KMS-11 (cell line): ENCODE measurements around the gene RRBP1.

Experiments used
- H2AFZ ChIP-seq: fragments of 200-600 bp; sonication (generic); 2 replicates; pipeline ENCODE4 v1.6.1; 2016; ENCODE audit warnings: antibody characterized with exemption, mixed run types, low read depth
- H3K27ac ChIP-seq: fragments of 200-600 bp; sonication (generic); 2 replicates; pipeline ENCODE4 v1.6.1; 2016; ENCODE audit warnings: mild to moderate bottlenecking, mixed run types
- H3K27me3 ChIP-seq: fragments of 200-600 bp; sonication (generic); 2 replicates; pipeline ENCODE4 v1.6.1; 2017; ENCODE audit warnings: mild to moderate bottlenecking, low read depth, mixed run types, moderate library complexity; ENCODE audit not compliant: insufficient read depth
- H3K36me3 ChIP-seq: fragments of 200-600 bp; sonication (generic); 2 replicates; pipeline ENCODE4 v1.6.1; 2017; ENCODE audit warnings: mild to moderate bottlenecking, mixed run types; ENCODE audit not compliant: insufficient read depth
- H3K4me1 ChIP-seq: fragments of 200-600 bp; sonication (generic); 2 replicates; pipeline ENCODE4 v1.6.1; 2016; ENCODE audit warnings: mild to moderate bottlenecking, low read depth, mixed run types; ENCODE audit not compliant: poor library complexity, severe bottlenecking
- H3K4me2 ChIP-seq: fragments of 200-600 bp; sonication (generic); 2 replicates; pipeline ENCODE4 v1.7.0; 2016; ENCODE audit warnings: mild to moderate bottlenecking, mixed run types
- H3K4me3 ChIP-seq: fragments of 200-600 bp; sonication (generic); IDR thresholded peaks from 2 replicates; pipeline ENCODE4 v1.6.1; 2017; ENCODE audit warnings: low read depth, low read length, mixed read lengths; ENCODE audit not compliant: insufficient read depth
- H3K79me2 ChIP-seq: fragments of 200-600 bp; sonication (generic); 2 replicates; pipeline ENCODE4 v1.6.1; 2016; ENCODE audit warnings: low read depth, mixed run types; ENCODE audit not compliant: insufficient read depth
- H3K9ac ChIP-seq: fragments of 200-600 bp; sonication (generic); 2 replicates; pipeline ENCODE4 v1.6.1; 2016; ENCODE audit warnings: mild to moderate bottlenecking, mixed run types
- H4K20me1 ChIP-seq: fragments of 200-600 bp; sonication (generic); 2 replicates; pipeline ENCODE4 v1.6.1; 2016; ENCODE audit warnings: mild to moderate bottlenecking, mixed run types; ENCODE audit not compliant: insufficient read depth
- TF ChIP-seq, protein P1 (sequence below): fragments of 200-600 bp; sonication (generic); conservative IDR thresholded peaks from 2 replicates; pipeline ENCODE4 v1.6.1; 2017; ENCODE audit warnings: low read depth, mild to moderate bottlenecking, antibody characterized with exemption, low read length, moderate library complexity, mixed read lengths

The RRBP1 gene

GRCh38 chr20:17618673-17619013 lies 63.4 kb downstream of the RRBP1 start:
- H4K20me1 ChIP-seq: no peaks in the 10 kb centered on the region
- no peaks in the 10 kb centered on the region for H3K4me1 ChIP-seq
- no peaks in the 10 kb centered on the region for H3K79me2 ChIP-seq
- H3K9ac ChIP-seq: no peak overlapping the region
- H3K27me3 ChIP-seq: no peaks in the 10 kb centered on the region
- no peak overlapping the region for H2AFZ ChIP-seq
- H3K27ac ChIP-seq: no peak overlapping the region
- TF ChIP-seq, protein P1, sequence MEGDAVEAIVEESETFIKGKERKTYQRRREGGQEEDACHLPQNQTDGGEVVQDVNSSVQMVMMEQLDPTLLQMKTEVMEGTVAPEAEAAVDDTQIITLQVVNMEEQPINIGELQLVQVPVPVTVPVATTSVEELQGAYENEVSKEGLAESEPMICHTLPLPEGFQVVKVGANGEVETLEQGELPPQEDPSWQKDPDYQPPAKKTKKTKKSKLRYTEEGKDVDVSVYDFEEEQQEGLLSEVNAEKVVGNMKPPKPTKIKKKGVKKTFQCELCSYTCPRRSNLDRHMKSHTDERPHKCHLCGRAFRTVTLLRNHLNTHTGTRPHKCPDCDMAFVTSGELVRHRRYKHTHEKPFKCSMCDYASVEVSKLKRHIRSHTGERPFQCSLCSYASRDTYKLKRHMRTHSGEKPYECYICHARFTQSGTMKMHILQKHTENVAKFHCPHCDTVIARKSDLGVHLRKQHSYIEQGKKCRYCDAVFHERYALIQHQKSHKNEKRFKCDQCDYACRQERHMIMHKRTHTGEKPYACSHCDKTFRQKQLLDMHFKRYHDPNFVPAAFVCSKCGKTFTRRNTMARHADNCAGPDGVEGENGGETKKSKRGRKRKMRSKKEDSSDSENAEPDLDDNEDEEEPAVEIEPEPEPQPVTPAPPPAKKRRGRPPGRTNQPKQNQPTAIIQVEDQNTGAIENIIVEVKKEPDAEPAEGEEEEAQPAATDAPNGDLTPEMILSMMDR: no peak
- H3K4me2 ChIP-seq: no peak overlapping the region
- no peaks in the 10 kb centered on the region for H3K36me3 ChIP-seq
- no peak overlapping the region for H3K4me3 ChIP-seq

DNA sequence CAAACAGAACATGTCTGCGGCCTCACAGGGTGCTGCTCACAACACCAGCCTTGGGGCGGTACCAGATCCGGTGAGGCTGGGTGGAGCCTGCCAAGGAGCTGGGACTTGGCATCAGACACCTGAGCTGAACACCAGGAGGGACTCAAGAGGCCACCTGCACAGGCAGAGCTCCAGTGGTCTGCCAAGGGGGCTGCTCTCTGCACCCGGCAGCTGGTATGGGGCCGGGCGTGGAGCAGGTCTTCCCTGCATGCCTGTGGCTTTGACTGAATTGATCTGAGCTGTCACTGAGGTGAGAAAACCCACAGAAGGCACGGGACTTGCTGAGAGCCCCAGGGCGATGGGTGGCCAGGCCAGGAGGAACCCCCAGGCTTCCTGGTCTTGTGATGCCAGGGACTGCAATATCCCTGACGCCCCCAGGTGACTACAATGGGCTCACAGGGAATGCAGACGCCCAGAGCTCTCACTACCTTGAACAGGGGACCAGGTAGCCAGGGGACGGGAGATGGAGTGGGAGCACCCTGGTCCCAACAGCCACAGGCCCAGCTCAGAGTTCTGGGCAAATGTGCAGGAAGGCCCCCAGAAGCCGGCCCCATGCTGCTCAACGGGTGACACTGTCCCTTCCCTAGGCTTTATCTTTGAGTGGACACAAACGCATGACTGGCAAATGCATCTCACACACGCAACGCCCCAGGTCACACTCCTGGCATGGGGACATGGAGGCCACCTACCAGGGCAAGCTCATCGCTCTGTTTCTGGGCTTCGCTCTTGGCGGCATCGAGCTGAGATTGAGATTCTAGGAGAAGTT lies 64.0 kb downstream of the RRBP1 start:
- H4K20me1 ChIP-seq: no peaks in the 10 kb centered on the region
- no peak overlapping the region for H3K4me2 ChIP-seq
- H3K36me3 ChIP-seq: no peaks in the 10 kb centered on the region
- H3K79me2 ChIP-seq: no peaks in the 10 kb centered on the region
- H3K27ac ChIP-seq: no peak overlapping the region
- no peaks in the 10 kb centered on the region for H3K27me3 ChIP-seq
- no peaks in the 10 kb centered on the region for H3K4me1 ChIP-seq
- H2AFZ ChIP-seq: no peak overlapping the region
- H3K9ac ChIP-seq: no peak overlapping the region
- TF ChIP-seq, protein P1: no peak
- no peak overlapping the region for H3K4me3 ChIP-seq

DNA sequence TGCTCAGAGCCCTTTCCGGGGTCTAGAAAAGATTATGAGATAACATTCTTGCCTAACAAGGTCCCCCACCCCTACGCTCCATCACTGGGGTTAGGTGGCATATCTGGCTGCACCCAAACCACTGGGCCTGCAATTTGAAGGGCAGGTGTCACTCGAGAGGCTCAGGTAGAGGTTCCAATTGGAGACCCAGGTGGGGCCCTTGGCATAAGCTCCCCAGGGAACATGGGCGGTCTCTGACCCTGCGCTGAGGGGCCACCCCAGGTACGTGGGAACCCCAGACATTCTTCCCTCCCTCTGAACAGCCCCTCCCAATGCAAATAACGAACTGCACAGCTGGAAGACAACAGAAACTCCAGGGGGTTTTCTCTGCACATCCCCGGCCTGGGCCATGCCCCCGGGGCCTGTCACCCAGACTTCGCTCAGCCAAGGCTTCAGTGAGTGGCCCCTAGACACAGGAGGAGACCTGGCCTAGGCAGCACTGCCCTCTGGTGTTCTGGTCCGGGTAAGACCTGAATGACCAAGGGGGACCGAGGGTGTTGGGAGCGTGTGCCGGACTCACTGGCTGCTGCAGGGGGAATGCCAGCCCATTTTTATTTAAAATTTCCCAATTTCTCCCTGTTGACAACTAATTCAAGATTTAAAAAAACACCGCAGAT lies 64.7 kb downstream of the RRBP1 start:
- no peaks in the 10 kb centered on the region for H3K4me1 ChIP-seq
- no peaks in the 10 kb centered on the region for H3K27me3 ChIP-seq
- H3K27ac ChIP-seq: no peak overlapping the region
- H3K79me2 ChIP-seq: no peaks in the 10 kb centered on the region
- H4K20me1 ChIP-seq: no peaks in the 10 kb centered on the region
- H2AFZ ChIP-seq: no peak overlapping the region
- no peak overlapping the region for H3K4me2 ChIP-seq
- no peak overlapping the region for H3K9ac ChIP-seq
- H3K36me3 ChIP-seq: no peaks in the 10 kb centered on the region
- TF ChIP-seq, protein P1: peak; percentile 48; the same call in 1 of the 2 replicates
- no peak overlapping the region for H3K4me3 ChIP-seq

DNA sequence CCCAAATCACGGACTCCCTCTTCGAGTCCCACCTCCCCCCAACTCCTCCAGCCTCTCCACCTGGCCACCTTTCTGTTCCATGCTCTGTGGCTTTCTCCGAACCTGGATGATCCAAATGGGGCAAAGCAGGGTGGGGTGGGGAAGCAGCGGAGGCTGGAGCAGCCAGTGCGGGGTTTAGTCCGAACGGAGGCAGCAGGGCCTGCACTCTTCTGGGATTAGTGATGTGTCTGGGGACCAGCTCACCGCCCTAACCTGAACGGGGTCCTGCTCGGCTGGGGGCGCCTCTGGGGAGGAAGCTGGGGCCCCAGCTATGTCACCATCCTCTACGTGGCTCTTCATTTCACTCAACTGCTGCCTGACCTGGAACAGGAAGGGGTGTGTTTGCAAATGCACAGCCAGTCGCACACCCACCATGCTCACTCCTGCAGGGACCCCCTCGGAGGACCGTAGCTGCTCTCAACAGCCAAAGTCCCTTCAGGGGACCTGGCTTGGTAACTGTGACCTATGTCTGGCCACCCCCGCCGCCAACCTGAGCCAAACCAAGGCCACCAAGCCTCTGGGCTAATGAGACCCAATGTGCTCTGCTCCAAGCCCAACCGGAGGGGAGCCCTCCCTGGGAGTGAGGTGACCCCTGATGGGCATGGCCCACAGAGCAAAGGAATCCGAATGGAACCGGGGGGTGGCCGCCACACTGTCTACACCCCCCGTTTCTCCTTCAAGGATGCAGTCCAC lies 65.4 kb downstream of the RRBP1 start:
- Histone ChIP-seq H3K9ac (no peak overlapping the region), H3K4me1 (no peaks in the 10 kb centered on the region), H3K27me3 (no peaks in the 10 kb centered on the region), H3K79me2 (no peaks in the 10 kb centered on the region), H2AFZ (no peak overlapping the region), H4K20me1 (no peaks in the 10 kb centered on the region), H3K4me3 (no peak overlapping the region), H3K36me3 (no peaks in the 10 kb centered on the region), H3K4me2 (no peak overlapping the region), H3K27ac (no peak overlapping the region)
- TF ChIP-seq, protein P1: no peak
